ENCODE measurements around the gene ANKMY1.

DNA sequence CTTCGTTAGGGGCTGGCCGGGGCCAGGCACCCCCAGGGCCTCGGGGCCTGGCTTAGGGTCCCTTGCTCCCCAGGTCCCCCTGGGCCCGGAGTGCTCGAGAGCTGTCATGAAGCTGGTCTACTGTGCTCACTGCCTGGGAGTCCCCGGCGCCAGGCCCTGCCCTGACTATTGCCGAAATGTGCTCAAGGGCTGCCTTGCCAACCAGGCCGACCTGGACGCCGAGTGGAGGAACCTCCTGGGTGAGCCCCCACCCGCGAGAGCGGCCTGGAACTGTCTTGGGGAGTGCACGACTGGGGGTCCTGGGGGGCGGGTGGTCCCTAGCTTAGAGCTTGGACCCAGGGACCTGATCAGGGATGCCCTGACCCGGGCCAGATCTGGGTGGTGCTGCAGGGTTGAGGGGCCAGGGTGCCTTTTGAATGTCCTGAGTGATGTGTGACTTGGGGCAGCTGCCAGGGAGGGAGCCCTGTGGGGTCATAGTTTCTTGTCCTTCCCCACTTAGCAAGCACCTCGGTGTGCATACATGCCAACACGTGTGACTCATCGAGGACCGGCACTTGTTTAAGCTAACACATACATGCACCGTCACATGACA lies 94.4 kb downstream of the ANKMY1 start:
- TF ChIP-seq, protein P1, sequence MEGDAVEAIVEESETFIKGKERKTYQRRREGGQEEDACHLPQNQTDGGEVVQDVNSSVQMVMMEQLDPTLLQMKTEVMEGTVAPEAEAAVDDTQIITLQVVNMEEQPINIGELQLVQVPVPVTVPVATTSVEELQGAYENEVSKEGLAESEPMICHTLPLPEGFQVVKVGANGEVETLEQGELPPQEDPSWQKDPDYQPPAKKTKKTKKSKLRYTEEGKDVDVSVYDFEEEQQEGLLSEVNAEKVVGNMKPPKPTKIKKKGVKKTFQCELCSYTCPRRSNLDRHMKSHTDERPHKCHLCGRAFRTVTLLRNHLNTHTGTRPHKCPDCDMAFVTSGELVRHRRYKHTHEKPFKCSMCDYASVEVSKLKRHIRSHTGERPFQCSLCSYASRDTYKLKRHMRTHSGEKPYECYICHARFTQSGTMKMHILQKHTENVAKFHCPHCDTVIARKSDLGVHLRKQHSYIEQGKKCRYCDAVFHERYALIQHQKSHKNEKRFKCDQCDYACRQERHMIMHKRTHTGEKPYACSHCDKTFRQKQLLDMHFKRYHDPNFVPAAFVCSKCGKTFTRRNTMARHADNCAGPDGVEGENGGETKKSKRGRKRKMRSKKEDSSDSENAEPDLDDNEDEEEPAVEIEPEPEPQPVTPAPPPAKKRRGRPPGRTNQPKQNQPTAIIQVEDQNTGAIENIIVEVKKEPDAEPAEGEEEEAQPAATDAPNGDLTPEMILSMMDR (IDR thresholded peaks at IDR 0.05; ENCODE audit: low read depth, low read length), result no peak
- no peak for TF ChIP-seq POLR2A (IDR thresholded peaks at IDR 0.05; ENCODE audit: extremely low read depth, insufficient read length)

All from NB4 (cell line).